Measurements from ENCODE around the gene SYNJ2.

The SYNJ2 gene

GRCh38 chr6:158032354-158032733, 50.7 kb downstream of the SYNJ2 start:
- Histone ChIP-seq H3K4me1 (ENCODE audit: low read depth, poor library complexity, severe bottlenecking) (no peaks in the 10 kb centered on the region), H4K20me1 (ENCODE audit: insufficient read depth) (no peaks in the 10 kb centered on the region), H3K4me3 (IDR thresholded peaks at IDR 0.05; ENCODE audit: insufficient read depth, low read depth, low read length) (no peak overlapping the region), H2AFZ (ENCODE audit: low read depth) (no peak overlapping the region), H3K27ac (no peak overlapping the region), H3K27me3 (ENCODE audit: insufficient read depth, low read depth) (no peaks in the 10 kb centered on the region), H3K4me2 (no peak overlapping the region), H3K36me3 (ENCODE audit: insufficient read depth) (no peaks in the 10 kb centered on the region), H3K79me2 (ENCODE audit: insufficient read depth, low read depth) (no peaks in the 10 kb centered on the region), H3K9ac (no peak overlapping the region)
- TF ChIP-seq, protein P1, sequence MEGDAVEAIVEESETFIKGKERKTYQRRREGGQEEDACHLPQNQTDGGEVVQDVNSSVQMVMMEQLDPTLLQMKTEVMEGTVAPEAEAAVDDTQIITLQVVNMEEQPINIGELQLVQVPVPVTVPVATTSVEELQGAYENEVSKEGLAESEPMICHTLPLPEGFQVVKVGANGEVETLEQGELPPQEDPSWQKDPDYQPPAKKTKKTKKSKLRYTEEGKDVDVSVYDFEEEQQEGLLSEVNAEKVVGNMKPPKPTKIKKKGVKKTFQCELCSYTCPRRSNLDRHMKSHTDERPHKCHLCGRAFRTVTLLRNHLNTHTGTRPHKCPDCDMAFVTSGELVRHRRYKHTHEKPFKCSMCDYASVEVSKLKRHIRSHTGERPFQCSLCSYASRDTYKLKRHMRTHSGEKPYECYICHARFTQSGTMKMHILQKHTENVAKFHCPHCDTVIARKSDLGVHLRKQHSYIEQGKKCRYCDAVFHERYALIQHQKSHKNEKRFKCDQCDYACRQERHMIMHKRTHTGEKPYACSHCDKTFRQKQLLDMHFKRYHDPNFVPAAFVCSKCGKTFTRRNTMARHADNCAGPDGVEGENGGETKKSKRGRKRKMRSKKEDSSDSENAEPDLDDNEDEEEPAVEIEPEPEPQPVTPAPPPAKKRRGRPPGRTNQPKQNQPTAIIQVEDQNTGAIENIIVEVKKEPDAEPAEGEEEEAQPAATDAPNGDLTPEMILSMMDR (conservative IDR thresholded peaks at IDR 0.05; ENCODE audit: low read depth, low read length): no peak

- no peaks in the 10 kb centered on the region for H3K36me3 ChIP-seq (ENCODE audit: insufficient read depth)
- TF ChIP-seq, protein P1 (conservative IDR thresholded peaks at IDR 0.05; ENCODE audit: low read depth, low read length): no peak
- no peak overlapping the region for H3K4me2 ChIP-seq
- no peaks in the 10 kb centered on the region for H3K27me3 ChIP-seq (ENCODE audit: insufficient read depth, low read depth)
- H3K4me1 ChIP-seq (ENCODE audit: low read depth, poor library complexity, severe bottlenecking): no peaks in the 10 kb centered on the region
- no peaks in the 10 kb centered on the region for H3K79me2 ChIP-seq (ENCODE audit: insufficient read depth, low read depth)
- H3K4me3 ChIP-seq (IDR thresholded peaks at IDR 0.05; ENCODE audit: insufficient read depth, low read depth, low read length): no peak overlapping the region
- H3K9ac ChIP-seq: no peak overlapping the region
- H2AFZ ChIP-seq (ENCODE audit: low read depth): no peak overlapping the region
- no peak overlapping the region for H3K27ac ChIP-seq
- H4K20me1 ChIP-seq (ENCODE audit: insufficient read depth): no peaks in the 10 kb centered on the region
These were observed 51.6 kb downstream of the SYNJ2 start for GRCh38 chr6:158033077-158033750.

- no peaks in the 10 kb centered on the region for H3K4me1 ChIP-seq (ENCODE audit: low read depth, poor library complexity, severe bottlenecking)
- no peak overlapping the region for H3K9ac ChIP-seq
- H3K27me3 ChIP-seq (ENCODE audit: insufficient read depth, low read depth): no peaks in the 10 kb centered on the region
- H3K79me2 ChIP-seq (ENCODE audit: insufficient read depth, low read depth): no peaks in the 10 kb centered on the region
- H3K36me3 ChIP-seq (ENCODE audit: insufficient read depth): no peaks in the 10 kb centered on the region
- no peak overlapping the region for H3K27ac ChIP-seq
- no peak overlapping the region for H3K4me2 ChIP-seq
- TF ChIP-seq, protein P1 (conservative IDR thresholded peaks at IDR 0.05; ENCODE audit: low read depth, low read length): no peak
- H3K4me3 ChIP-seq (IDR thresholded peaks at IDR 0.05; ENCODE audit: insufficient read depth, low read depth, low read length): no peak overlapping the region
- H2AFZ ChIP-seq (ENCODE audit: low read depth): no peak overlapping the region
- no peaks in the 10 kb centered on the region for H4K20me1 ChIP-seq (ENCODE audit: insufficient read depth)
These were observed 52.4 kb downstream of the SYNJ2 start for GRCh38 chr6:158033751-158034702.

- no peaks in the 10 kb centered on the region for H4K20me1 ChIP-seq (ENCODE audit: insufficient read depth)
- TF ChIP-seq, protein P1 (conservative IDR thresholded peaks at IDR 0.05; ENCODE audit: low read depth, low read length): no peak
- H3K4me1 ChIP-seq (ENCODE audit: low read depth, poor library complexity, severe bottlenecking): no peaks in the 10 kb centered on the region
- no peaks in the 10 kb centered on the region for H3K36me3 ChIP-seq (ENCODE audit: insufficient read depth)
- H3K27ac ChIP-seq: no peak overlapping the region
- H3K79me2 ChIP-seq (ENCODE audit: insufficient read depth, low read depth): no peaks in the 10 kb centered on the region
- no peak overlapping the region for H3K4me3 ChIP-seq (IDR thresholded peaks at IDR 0.05; ENCODE audit: insufficient read depth, low read depth, low read length)
- H2AFZ ChIP-seq (ENCODE audit: low read depth): no peak overlapping the region
- H3K4me2 ChIP-seq: no peak overlapping the region
- no peaks in the 10 kb centered on the region for H3K27me3 ChIP-seq (ENCODE audit: insufficient read depth, low read depth)
- no peak overlapping the region for H3K9ac ChIP-seq
These were observed 54.6 kb downstream of the SYNJ2 start for GRCh38 chr6:158036261-158036660.
